Stomach smooth muscle (tissue), 2 donors: ENCODE data around the gene CLTA.

ENCODE experiments used
- H3K27ac ChIP-seq: one replicate; pipeline ENCODE4 v1.7.0; 2013; ENCODE audit warnings: mild to moderate bottlenecking, low read length, inconsistent platforms
- H3K27me3 ChIP-seq, 2 donors: one replicate each; pipeline ENCODE4 v1.7.0; 2013; ENCODE audit warnings: low read length in 2 of 2; ENCODE audit not compliant: insufficient read depth in 2 of 2, control insufficient read depth in 1 of 2
- H3K36me3 ChIP-seq, 2 donors: one replicate each; pipeline ENCODE4 v1.7.0; 2013; ENCODE audit warnings: low read length in 2 of 2; ENCODE audit not compliant: control insufficient read depth in 2 of 2, insufficient read depth in 2 of 2
- H3K4me1 ChIP-seq: one replicate; pipeline ENCODE4 v1.7.0; 2013; ENCODE audit warnings: low read length; ENCODE audit not compliant: control insufficient read depth, insufficient read depth
- H3K4me3 ChIP-seq, 2 donors: one replicate each; pipeline ENCODE4 v1.7.0; 2013; ENCODE audit warnings: low read length in 2 of 2
- H3K9ac ChIP-seq, 2 donors: one replicate each; pipeline ENCODE4 v1.7.0; 2013; ENCODE audit warnings: low read length in 2 of 2, mild to moderate bottlenecking in 1 of 2
- H3K9me3 ChIP-seq, 2 donors: one replicate each; pipeline ENCODE4 v1.7.0; 2013; ENCODE audit warnings: low read length in 2 of 2; ENCODE audit not compliant: control insufficient read depth in 2 of 2
- donor health status: healthy.
- donor health status: Pancreatic carcinoma.

CLTA gene

GRCh38 chr9:36190388-36191289, at the start of gene CLTA:
Gene CLTA (plus strand): TSS chr9:36190921. CDS start chr9:36191057, 136 bp downstream.
- Histone ChIP-seq H3K36me3 (no peaks in the 10 kb centered on the region), H3K9ac (peak within 1 kb of the TSS; percentile 87), H3K9me3 (no peaks in the 10 kb centered on the region), H3K4me1 (peaks cover 21% of the 10 kb centered on the region), H3K4me3 (peak within 1 kb of the TSS; percentile 85 to 97), H3K27me3 (no peaks in the 10 kb centered on the region), H3K27ac (peak within 1 kb of the TSS; percentile 88)

- H3K9me3 ChIP-seq: no peaks in the 10 kb centered on the region
- H3K36me3 ChIP-seq: peaks cover 6 to 10% of the 10 kb centered on the region in 2 donors
- H3K4me1 ChIP-seq: peaks cover 74% of the 10 kb centered on the region
- peak overlapping the region; percentile 96 for H3K27ac ChIP-seq
- H3K27me3 ChIP-seq: no peaks in the 10 kb centered on the region
- H3K4me3 ChIP-seq: no peak overlapping the region
- H3K9ac ChIP-seq: peak overlapping the region in 1 of 2 donors; percentile 61
Observed at GRCh38 chr9:36141288-36141687, 49.4 kb upstream of the CLTA start.

GRCh38 chr9:36141761-36142160, 49.0 kb upstream of the CLTA start:
- Histone ChIP-seq H3K27me3 (no peaks in the 10 kb centered on the region), H3K9me3 (no peaks in the 10 kb centered on the region), H3K4me3 (peak overlapping the region in 1 of 2 donors; percentile 69), H3K9ac (peak overlapping the region in 1 of 2 donors; percentile 61), H3K4me1 (peaks cover 77% of the 10 kb centered on the region), H3K36me3 (peaks cover 6 to 10% of the 10 kb centered on the region in 2 donors), H3K27ac (peak overlapping the region; percentile 96)

- Histone ChIP-seq H3K27ac (peak overlapping the region; percentile 96), H3K9ac (peak overlapping the region; percentile 61 to 84), H3K27me3 (no peaks in the 10 kb centered on the region), H3K36me3 (peaks cover 6 to 10% of the 10 kb centered on the region in 2 donors), H3K4me1 (peaks cover 78% of the 10 kb centered on the region), H3K9me3 (no peaks in the 10 kb centered on the region), H3K4me3 (peak overlapping the region; percentile 53 to 69)
Observed at GRCh38 chr9:36142510-36143244, 48.0 kb upstream of the CLTA start.

- peak overlapping the region; percentile 61 to 84 for H3K9ac ChIP-seq
- H3K27ac ChIP-seq: peak overlapping the region; percentile 96
- peaks cover 78% of the 10 kb centered on the region for H3K4me1 ChIP-seq
- no peaks in the 10 kb centered on the region for H3K9me3 ChIP-seq
- peak overlapping the region; percentile 53 to 69 for H3K4me3 ChIP-seq
- peaks cover 6 to 10% of the 10 kb centered on the region in 2 donors for H3K36me3 ChIP-seq
- H3K27me3 ChIP-seq: no peaks in the 10 kb centered on the region
Observed at GRCh38 chr9:36143245-36143641, 47.5 kb upstream of the CLTA start.

GRCh38 chr9:36144309-36145232, 46.1 kb upstream of the CLTA start:
- no peaks in the 10 kb centered on the region for H3K27me3 ChIP-seq
- no peaks in the 10 kb centered on the region for H3K9me3 ChIP-seq
- H3K4me1 ChIP-seq: peaks cover 81% of the 10 kb centered on the region
- no peak overlapping the region for H3K9ac ChIP-seq
- H3K36me3 ChIP-seq: peaks cover 6 to 10% of the 10 kb centered on the region in 2 donors
- peak overlapping the region; percentile 37 for H3K27ac ChIP-seq
- H3K4me3 ChIP-seq: no peak overlapping the region

- no peaks in the 10 kb centered on the region for H3K27me3 ChIP-seq
- peaks cover 71% of the 10 kb centered on the region for H3K4me1 ChIP-seq
- H3K9ac ChIP-seq: no peak overlapping the region
- H3K9me3 ChIP-seq: no peaks in the 10 kb centered on the region
- H3K36me3 ChIP-seq: peaks cover 13 to 19% of the 10 kb centered on the region in 2 donors
- no peak overlapping the region for H3K4me3 ChIP-seq
- H3K27ac ChIP-seq: peak overlapping the region; percentile 1
Observed at GRCh38 chr9:36145970-36146369, 44.8 kb upstream of the CLTA start.

- peaks cover 20 to 24% of the 10 kb centered on the region in 2 donors for H3K36me3 ChIP-seq
- no peaks in the 10 kb centered on the region for H3K9me3 ChIP-seq
- H3K4me3 ChIP-seq: no peak overlapping the region
- H3K27ac ChIP-seq: peak overlapping the region; percentile 80
- H3K9ac ChIP-seq: no peak overlapping the region
- peaks cover 69% of the 10 kb centered on the region for H3K4me1 ChIP-seq
- H3K27me3 ChIP-seq: no peaks in the 10 kb centered on the region
Observed at GRCh38 chr9:36146651-36147050, 44.1 kb upstream of the CLTA start.

- no peak overlapping the region for H3K4me3 ChIP-seq
- H3K27me3 ChIP-seq: no peaks in the 10 kb centered on the region
- H3K9ac ChIP-seq: peak overlapping the region in 1 of 2 donors; percentile 23
- peaks cover 60% of the 10 kb centered on the region for H3K4me1 ChIP-seq
- no peaks in the 10 kb centered on the region for H3K9me3 ChIP-seq
- peak overlapping the region; percentile 80 for H3K27ac ChIP-seq
- peaks cover 24 to 28% of the 10 kb centered on the region in 2 donors for H3K36me3 ChIP-seq
Observed at GRCh38 chr9:36147441-36148175, 43.1 kb upstream of the CLTA start.
